Measurements from ENCODE around the gene SLAMF7. TPM values are rescaled to one million over a fixed set of nuclear protein-coding genes. Genes with fewer than 3 reads are reported as not detected.

The SLAMF7 gene
- total RNA-seq, 2 donors from 2014 or later: 4.9 to 7.0 TPM

DNA sequence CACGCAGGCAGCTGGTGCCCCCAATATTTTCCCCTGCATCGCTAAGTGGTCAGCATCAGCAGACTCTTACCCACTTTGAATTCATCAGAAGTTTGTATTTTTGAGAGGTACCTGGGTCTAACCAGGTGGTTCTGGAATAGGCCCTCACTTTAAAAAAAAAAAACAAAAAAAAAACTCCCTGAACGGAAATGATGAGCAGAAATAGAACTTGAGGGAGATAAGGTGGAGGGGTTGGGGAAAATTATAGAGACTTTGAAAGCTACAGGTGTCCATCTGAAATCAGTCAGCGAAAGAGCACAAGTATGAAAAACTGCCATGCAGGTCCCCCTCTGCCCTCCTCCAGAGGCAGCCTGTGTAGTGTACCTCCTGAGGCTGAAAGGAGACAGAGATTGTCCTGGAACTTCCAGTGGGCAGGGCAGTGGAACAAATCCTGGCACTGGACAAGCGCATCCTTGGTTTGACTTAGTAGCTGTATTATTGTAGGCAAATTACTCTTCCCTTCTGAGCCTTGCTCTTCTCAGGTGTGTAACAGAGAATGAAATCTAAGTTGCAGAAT is 1.2 kb downstream of the SLAMF7 start:
- DNase-seq: no peak
- Histone ChIP-seq H3K36me3 (no peaks in the 10 kb centered on the region), H3K27me3 (no peaks in the 10 kb centered on the region), H3K9ac (ENCODE audit: low read depth in 2 of 2, low read length in 2 of 2) (no peak overlapping the region), H3K4me1 (no peaks in the 10 kb centered on the region), H3K9me3 (no peaks in the 10 kb centered on the region), H3K4me3 (peak overlapping the region; percentile 5), H3K27ac (no peak overlapping the region)
- intact Hi-C loops (cut with DNase I): no loop called here
- TF ChIP-seq, protein P1, sequence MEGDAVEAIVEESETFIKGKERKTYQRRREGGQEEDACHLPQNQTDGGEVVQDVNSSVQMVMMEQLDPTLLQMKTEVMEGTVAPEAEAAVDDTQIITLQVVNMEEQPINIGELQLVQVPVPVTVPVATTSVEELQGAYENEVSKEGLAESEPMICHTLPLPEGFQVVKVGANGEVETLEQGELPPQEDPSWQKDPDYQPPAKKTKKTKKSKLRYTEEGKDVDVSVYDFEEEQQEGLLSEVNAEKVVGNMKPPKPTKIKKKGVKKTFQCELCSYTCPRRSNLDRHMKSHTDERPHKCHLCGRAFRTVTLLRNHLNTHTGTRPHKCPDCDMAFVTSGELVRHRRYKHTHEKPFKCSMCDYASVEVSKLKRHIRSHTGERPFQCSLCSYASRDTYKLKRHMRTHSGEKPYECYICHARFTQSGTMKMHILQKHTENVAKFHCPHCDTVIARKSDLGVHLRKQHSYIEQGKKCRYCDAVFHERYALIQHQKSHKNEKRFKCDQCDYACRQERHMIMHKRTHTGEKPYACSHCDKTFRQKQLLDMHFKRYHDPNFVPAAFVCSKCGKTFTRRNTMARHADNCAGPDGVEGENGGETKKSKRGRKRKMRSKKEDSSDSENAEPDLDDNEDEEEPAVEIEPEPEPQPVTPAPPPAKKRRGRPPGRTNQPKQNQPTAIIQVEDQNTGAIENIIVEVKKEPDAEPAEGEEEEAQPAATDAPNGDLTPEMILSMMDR (IDR thresholded peaks at IDR 0.05): no peak

DNA sequence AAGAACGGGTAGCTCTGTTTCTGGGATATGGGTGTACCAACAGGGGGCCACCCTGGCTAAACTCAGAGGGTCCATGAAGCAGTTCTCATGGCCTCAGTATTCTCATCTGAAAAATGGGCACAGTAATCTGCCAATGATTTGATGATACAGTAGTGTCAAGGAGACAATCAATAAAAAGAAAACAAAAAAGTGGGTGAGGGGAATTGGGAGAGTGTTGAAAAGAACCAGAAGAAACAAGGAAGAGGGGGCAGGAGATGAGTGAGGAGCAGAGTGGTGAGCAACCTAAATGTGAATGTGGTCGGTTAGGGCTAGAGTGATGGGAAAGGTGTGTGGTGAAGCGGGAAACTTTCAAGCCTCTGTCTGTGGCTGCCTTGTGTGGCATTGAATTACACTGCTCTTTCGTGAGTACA is 2.0 kb downstream of the SLAMF7 start:
- no peaks in the 10 kb centered on the region for H3K4me1 ChIP-seq
- no peaks in the 10 kb centered on the region for H3K9me3 ChIP-seq
- no peak for DNase-seq
- no peak overlapping the region for H3K4me3 ChIP-seq
- H3K9ac ChIP-seq (ENCODE audit: low read depth in 2 of 2, low read length in 2 of 2): no peak overlapping the region
- TF ChIP-seq, protein P1 (IDR thresholded peaks at IDR 0.05): no peak
- no peaks in the 10 kb centered on the region for H3K27me3 ChIP-seq
- intact Hi-C loops (cut with DNase I): no loop called here
- no peak overlapping the region for H3K27ac ChIP-seq
- no peaks in the 10 kb centered on the region for H3K36me3 ChIP-seq

DNA sequence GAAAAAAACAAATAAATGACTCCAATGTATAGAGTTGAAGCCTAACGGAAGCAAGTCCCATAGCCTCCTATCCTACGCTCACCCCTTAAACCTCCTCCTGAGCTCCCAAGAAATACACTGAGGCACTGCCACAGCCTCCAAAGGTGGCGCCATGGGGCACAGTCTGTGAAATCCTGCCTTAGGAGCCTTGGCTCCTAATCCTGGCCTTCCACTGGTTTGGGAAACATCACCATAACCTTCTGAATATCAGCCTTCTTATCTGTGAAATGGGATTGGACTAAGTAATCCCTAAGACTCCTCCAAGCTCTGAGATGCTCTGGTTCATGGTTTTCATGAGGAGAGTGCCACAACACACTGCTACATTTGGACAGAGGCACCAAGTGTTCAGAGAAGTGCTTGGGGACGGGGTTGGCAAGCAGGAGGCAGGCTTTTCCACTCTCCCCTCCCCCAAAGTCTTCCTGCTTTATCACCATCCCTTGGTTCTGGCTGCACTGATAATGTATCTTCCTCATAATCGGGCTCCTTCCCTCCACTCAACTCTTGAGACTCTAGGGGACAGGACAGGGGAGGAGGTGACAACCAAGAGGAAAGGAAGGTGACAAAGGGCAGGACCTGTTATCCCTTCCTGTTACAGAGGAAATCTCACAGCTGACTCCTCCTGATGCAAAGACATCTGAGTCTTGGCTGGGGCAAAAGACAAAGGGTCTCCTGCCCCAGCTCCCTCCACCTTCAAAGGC is 2.7 kb downstream of the SLAMF7 start:
- no peaks in the 10 kb centered on the region for H3K36me3 ChIP-seq
- no peak overlapping the region for H3K4me3 ChIP-seq
- intact Hi-C loops (cut with DNase I): no loop called here
- H3K27ac ChIP-seq: peak overlapping the region; percentile 36
- H3K9ac ChIP-seq (ENCODE audit: low read depth in 2 of 2, low read length in 2 of 2): peak overlapping the region in 1 of 2 donors; percentile 4
- TF ChIP-seq, protein P1 (IDR thresholded peaks at IDR 0.05): no peak
- H3K4me1 ChIP-seq: no peaks in the 10 kb centered on the region
- no peak for DNase-seq
- H3K9me3 ChIP-seq: no peaks in the 10 kb centered on the region
- no peaks in the 10 kb centered on the region for H3K27me3 ChIP-seq

DNA sequence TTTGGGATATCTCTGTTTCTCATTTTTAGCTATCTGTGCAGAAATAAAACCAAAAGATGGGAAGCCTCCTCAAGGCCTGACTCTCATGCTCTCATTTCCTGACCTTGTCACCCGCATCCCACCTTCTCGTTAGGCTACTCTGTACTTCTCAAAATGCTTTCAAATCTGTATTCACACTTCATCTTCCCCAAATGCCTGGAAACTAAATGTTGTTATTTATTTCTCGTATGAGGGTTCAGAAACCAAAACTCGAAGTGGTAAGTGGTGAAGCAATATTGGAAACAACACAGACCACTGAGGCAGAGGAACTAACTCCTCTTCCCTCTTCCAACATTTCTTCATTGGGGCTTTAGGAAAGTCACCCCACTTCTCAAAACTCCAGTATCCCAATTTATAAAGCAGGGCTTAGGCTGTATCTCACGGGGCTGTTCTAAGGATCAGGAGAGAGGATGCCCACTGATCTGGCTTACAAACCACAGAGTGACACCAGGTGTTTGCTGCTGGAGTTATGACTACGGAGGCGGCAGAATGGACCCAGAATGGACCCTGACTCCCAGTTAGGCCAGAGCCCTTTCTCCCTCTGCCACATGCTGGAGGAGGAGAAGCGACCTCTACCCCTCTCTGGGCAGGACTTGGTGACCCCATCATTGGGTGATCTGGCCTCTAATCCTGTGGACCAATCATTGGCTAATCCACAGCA is 3.5 kb downstream of the SLAMF7 start:
- TF ChIP-seq, protein P1 (IDR thresholded peaks at IDR 0.05): no peak
- Histone ChIP-seq H3K9ac (ENCODE audit: low read depth in 2 of 2, low read length in 2 of 2) (peak overlapping the region in 1 of 2 donors; percentile 4), H3K36me3 (no peaks in the 10 kb centered on the region), H3K27me3 (no peaks in the 10 kb centered on the region), H3K9me3 (no peaks in the 10 kb centered on the region), H3K27ac (no peak overlapping the region), H3K4me3 (no peak overlapping the region), H3K4me1 (no peaks in the 10 kb centered on the region)
- no peak for DNase-seq
- intact Hi-C loops (cut with DNase I): no loop called here

DNA sequence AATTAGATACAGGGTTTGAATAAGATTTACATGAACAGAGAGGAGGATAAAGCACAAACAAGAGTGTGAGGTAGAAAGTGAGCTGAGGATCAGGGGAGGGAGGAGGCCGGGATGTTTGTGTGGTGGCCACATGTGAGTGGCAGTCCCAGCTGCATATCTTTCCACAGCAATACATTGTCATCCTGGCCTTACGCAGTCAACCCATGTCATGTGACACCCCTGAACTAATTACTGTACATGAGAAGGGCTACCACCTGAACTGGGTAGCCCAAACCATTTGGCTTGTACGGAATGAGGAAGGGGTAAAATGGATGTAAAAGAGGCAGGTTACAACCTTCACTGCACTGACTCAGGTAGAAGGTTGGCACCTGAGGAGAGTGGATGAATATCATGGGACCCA is 4.2 kb downstream of the SLAMF7 start:
- TF ChIP-seq, protein P1 (IDR thresholded peaks at IDR 0.05): no peak
- Histone ChIP-seq H3K36me3 (no peaks in the 10 kb centered on the region), H3K4me1 (no peaks in the 10 kb centered on the region), H3K9ac (ENCODE audit: low read depth in 2 of 2, low read length in 2 of 2) (no peak overlapping the region), H3K27ac (no peak overlapping the region), H3K9me3 (no peaks in the 10 kb centered on the region), H3K4me3 (no peak overlapping the region), H3K27me3 (no peaks in the 10 kb centered on the region)
- intact Hi-C loops (cut with DNase I): no loop called here
- DNase-seq: no peak

Measured in colonic mucosa (tissue), 4 donors.